Measurements from ENCODE around the gene PATE4.

DNA sequence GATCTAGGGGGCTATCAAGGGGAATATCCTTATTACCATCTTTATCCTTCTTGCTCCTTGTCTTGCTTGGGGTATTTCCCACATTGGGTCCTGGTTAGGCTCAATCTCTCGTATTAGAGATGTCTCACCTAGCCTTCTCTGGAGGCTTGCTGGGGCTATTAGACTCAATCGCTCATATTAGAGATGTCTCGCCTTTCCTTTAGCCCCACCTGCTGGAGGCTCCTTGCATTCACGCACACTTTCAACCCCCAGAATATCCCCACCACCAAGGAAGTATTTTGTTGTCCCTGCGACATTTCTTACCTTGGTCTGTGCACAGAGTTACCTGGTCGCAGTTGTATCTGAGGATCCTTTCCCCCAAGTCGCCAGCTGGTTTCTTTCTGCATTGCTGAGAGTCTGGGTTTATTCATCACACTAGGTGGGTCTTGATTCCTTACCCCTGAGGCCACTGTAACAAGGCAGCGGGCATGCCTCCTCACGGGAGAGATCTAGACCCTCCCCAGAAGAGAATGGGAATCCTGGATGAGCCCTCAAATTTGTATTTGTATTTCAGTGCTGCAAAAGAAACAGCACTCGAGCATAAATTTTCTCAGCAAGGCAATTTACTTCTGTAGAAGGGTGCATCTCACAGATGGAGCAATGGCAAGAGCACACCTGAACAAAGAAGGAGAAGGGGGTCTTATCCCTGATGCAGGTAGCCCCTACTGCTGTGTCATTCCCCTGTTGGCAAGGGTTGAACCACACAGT lies 38.4 kb downstream of the PATE4 start:
- TF ChIP-seq, protein P1, sequence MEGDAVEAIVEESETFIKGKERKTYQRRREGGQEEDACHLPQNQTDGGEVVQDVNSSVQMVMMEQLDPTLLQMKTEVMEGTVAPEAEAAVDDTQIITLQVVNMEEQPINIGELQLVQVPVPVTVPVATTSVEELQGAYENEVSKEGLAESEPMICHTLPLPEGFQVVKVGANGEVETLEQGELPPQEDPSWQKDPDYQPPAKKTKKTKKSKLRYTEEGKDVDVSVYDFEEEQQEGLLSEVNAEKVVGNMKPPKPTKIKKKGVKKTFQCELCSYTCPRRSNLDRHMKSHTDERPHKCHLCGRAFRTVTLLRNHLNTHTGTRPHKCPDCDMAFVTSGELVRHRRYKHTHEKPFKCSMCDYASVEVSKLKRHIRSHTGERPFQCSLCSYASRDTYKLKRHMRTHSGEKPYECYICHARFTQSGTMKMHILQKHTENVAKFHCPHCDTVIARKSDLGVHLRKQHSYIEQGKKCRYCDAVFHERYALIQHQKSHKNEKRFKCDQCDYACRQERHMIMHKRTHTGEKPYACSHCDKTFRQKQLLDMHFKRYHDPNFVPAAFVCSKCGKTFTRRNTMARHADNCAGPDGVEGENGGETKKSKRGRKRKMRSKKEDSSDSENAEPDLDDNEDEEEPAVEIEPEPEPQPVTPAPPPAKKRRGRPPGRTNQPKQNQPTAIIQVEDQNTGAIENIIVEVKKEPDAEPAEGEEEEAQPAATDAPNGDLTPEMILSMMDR (IDR thresholded peaks at IDR 0.05) = no peak
- no peak for TF ChIP-seq POLR2AphosphoS5 (IDR thresholded peaks at IDR 0.05)

Data from prostate gland (tissue), 2 donors.